ENCODE measurements around the gene NT5C2.

Gene NT5C2

DNA sequence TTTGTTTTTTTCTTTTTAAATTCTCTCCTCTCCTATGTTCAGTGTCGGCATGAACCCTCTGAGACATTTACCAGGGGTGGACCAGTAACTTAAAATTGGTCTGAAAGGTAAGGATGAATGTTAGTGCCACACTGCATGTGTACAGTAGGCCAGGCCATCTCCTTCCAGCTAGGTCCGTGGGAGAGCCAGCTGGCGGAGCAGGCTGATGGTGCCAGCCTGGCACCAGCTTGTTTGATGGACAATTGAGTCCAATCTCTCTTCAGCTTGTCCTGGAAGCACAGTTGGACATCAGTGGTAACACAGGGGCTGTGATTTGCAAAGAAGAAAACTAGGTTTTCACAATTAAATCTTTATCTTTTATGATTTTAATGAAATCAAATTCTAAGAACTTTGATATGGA, 138.5 kb downstream of the NT5C2 start:
- DNase-seq = no peak

GRCh38 chr10:103053659-103054581, 139.2 kb downstream of the NT5C2 start:
- DNase-seq = peak; percentile 39

DNA sequence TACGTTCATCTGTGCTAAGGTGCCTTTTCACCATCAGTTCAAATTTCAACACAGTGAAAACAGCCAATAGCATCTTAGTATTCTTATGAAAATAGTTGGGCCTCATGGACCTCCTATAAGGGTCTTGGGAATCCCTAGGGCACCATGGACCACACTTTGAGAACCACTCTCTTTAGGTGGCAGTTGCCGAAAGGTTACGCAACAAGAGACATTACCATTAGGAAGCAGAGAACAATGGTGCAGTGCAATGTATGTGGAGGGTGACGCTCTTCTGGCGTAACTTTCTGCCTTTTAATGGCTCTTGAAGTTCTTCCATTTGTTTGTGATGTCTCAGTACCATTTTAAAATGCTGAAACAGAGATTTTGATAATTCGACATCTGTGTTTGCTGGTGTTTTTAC, 143.8 kb downstream of the NT5C2 start:
- DNase-seq = no peak

DNA sequence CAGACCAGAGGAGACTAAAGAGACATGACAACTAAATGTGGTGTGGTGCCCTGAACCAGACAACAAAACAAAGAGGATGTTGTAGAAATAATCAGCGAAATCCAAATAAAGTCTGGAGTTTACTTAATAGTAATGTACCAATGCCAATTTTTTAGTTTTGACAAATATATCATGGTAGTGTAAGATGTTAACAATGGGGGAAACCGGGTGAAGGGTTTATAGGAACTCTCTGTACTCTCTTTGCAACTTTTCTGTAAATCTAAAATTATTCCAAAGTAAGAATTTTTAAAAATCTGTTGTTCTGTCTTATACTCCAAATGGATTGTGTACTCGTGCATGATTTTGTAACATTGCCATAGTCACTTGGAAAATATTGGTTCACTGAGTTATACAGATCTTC, 145.7 kb downstream of the NT5C2 start:
- no peak for DNase-seq

DNA sequence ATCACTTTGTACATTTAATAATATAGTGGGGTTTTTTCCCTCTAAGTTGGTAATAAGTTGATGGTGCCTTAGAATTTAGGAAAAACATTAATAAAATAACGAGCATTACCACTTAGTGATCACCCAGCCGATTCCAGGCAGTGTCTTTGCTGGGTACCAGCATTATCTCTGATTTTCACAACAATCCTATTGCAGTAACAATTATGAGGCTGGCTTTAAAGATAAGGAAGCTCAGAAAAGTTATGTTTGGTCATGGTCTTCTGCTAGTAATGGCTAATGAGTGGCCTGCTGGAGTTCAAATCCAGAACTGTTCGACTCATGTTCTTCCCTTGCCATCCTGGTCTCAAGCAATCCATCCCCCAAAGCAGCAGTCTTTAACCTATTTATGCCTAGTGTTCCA, 147.1 kb downstream of the NT5C2 start:
- DNase-seq = no peak

DNA sequence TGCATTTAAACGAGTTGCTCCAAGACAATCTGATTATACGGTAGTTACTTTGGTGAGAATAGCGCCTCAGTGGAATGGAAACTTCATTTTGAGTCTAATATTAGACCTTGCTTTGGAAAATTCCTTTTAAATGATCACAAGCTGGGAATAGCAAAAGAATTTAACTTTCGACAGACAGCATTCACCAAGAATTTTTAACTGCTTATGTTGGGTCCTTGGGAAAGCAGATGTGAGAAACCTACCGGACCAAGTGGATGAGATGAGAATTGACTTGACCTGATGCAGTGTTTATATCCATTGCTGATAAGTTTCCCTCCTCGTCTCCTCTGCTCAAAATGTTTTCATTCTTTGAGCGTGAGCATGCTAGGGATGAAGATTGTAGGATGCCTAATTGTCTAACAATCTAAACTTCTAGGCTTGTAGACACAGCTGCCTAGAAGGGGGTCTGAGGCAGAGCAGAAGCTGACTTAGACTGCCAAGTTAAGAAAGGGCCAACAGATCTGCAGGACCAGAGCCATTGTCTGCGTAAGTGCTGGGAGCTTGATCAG, 148.1 kb downstream of the NT5C2 start:
- no peak for DNase-seq

DNA sequence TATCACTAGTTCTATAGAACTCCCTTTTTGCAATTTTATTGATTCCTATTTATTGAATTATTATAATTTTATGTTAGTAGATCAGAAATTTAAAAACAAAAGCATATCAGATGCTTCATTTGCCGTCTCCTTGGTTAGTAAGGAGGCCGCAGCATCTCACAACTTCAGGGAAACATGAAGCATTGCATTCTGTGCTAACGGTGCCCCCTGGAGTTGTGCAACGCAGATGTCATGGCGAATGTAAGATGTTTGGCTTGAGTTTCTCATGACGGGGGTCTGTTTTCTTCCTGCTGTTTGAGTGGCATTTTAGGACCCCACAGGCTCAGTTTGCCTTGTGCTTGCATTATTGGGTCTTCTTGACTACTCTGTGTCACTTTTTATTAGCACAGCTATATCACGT, 150.2 kb downstream of the NT5C2 start:
- no peak for DNase-seq

DNA sequence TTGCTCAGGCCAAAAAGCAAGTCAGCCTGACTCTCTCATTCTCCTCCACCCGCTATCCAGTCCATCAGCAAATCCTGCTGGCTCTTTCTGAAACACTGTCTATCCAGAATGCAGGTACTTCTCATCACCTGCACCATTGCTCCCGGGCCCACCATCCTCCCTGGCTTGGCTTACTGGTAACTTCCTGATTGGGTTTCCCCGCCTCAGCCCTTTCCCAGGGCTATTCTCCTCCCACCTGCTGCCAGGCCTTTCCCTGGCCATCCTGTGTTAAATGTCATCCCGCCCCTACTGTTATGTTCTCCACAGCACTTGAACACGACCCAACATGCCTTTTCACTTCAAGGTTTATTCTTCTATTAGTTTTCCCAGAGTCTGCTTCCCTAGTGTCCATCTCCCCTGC, 150.9 kb downstream of the NT5C2 start:
- no peak for DNase-seq

GRCh38 chr10:103041391-103041790, 151.7 kb downstream of the NT5C2 start:
- DNase-seq = no peak

- no peak for DNase-seq
These were observed 152.7 kb downstream of the NT5C2 start for GRCh38 chr10:103040418-103040817.

GRCh38 chr10:103038570-103038969, 154.5 kb downstream of the NT5C2 start:
- DNase-seq = no peak
